Bone marrow (tissue), 2 donors: ENCODE measurements around the gene INO80C.

Source experiments
- DNase-seq, 2 donors: peaks; one replicate each; lab custom pipeline; 2025; lab: John Stamatoyannopoulos, UW

Gene INO80C

GRCh38 chr18:35426786-35427185 is 71.0 kb downstream of the INO80C start:
- no peak for DNase-seq

GRCh38 chr18:35424356-35424755 is 73.4 kb downstream of the INO80C start:
- no peak for DNase-seq

GRCh38 chr18:35422237-35422636 is 75.5 kb downstream of the INO80C start:
- no peak for DNase-seq

GRCh38 chr18:35418610-35419009 is 79.2 kb downstream of the INO80C start:
- no peak for DNase-seq
